Nephron (organoid): ENCODE measurements around the gene TLR2.
A peak's percentile ranks its signal among the peaks of the same experiment; 100 is the strongest.

Experiments
- H3K27ac Mint-ChIP-seq, 3 experiments: 2 replicates each; pipeline ENCODE4 v1.8.0; 2020; ENCODE audit warnings: mixed read lengths in 3 of 3, mild to moderate bottlenecking in 2 of 3, moderate library complexity in 1 of 3
- H3K27me3 Mint-ChIP-seq: 2 replicates; pipeline ENCODE4 v1.8.0; 2021; ENCODE audit warnings: low read depth, mild to moderate bottlenecking, moderate library complexity, mixed read lengths
- H3K36me3 Mint-ChIP-seq: 2 replicates; pipeline ENCODE4 v1.8.0; 2020; ENCODE audit warnings: low read depth, mixed read lengths
- H3K4me1 Mint-ChIP-seq: 2 replicates; pipeline ENCODE4 v1.8.0; 2020; ENCODE audit warnings: mixed read lengths
- H3K4me3 Mint-ChIP-seq, 3 experiments: 2 replicates each; pipeline ENCODE4 v1.8.0; 2020; ENCODE audit warnings: mild to moderate bottlenecking in 3 of 3, mixed read lengths in 3 of 3, moderate library complexity in 2 of 3
- H3K9me3 Mint-ChIP-seq: 2 replicates; pipeline ENCODE4 v1.8.0; 2020; ENCODE audit warnings: mixed read lengths
- CTCF ChIP-seq, 3 experiments: fragments of 200-600 bp; sonication (generic); IDR thresholded peaks; one replicate each; pipeline ENCODE4 v1.5.0; 2021; ENCODE audit warnings: antibody characterized with exemption in 3 of 3; ENCODE audit not compliant: unreplicated experiment in 3 of 3

The TLR2 gene

GRCh38 chr4:153638999-153639398, 45.1 kb upstream of the TLR2 start:
- H3K36me3 Mint-ChIP-seq = peaks cover 38% of the 10 kb centered on the region
- H3K9me3 Mint-ChIP-seq = no peaks in the 10 kb centered on the region
- no peak for TF ChIP-seq CTCF (IDR thresholded peaks at IDR 0.05; ENCODE audit: unreplicated experiment in 3 of 3)
- no peaks in the 10 kb centered on the region for H3K4me1 Mint-ChIP-seq
- no peak overlapping the region for H3K27ac Mint-ChIP-seq
- H3K4me3 Mint-ChIP-seq = no peak overlapping the region
- H3K27me3 Mint-ChIP-seq = no peaks in the 10 kb centered on the region

GRCh38 chr4:153639833-153640802, 44.0 kb upstream of the TLR2 start:
- Mint-ChIP-seq H3K4me3 (no peak overlapping the region), H3K27ac (peak overlapping the region in 2 of 3 experiments; percentile 41 to 48), H3K4me1 (no peaks in the 10 kb centered on the region), H3K27me3 (no peaks in the 10 kb centered on the region), H3K9me3 (peaks cover 2% of the 10 kb centered on the region), H3K36me3 (peaks cover 28% of the 10 kb centered on the region)
- no peak for TF ChIP-seq CTCF (IDR thresholded peaks at IDR 0.05; ENCODE audit: unreplicated experiment in 3 of 3)

GRCh38 chr4:153641532-153641931, 42.5 kb upstream of the TLR2 start:
- peaks cover 13% of the 10 kb centered on the region for H3K36me3 Mint-ChIP-seq
- H3K4me3 Mint-ChIP-seq = no peak overlapping the region
- H3K9me3 Mint-ChIP-seq = peaks cover 5% of the 10 kb centered on the region
- H3K27me3 Mint-ChIP-seq = no peaks in the 10 kb centered on the region
- no peaks in the 10 kb centered on the region for H3K4me1 Mint-ChIP-seq
- no peak overlapping the region for H3K27ac Mint-ChIP-seq
- no peak for TF ChIP-seq CTCF (IDR thresholded peaks at IDR 0.05; ENCODE audit: unreplicated experiment in 3 of 3)

- Mint-ChIP-seq H3K27ac (no peak overlapping the region), H3K27me3 (peaks cover 4% of the 10 kb centered on the region), H3K36me3 (no peaks in the 10 kb centered on the region), H3K4me3 (no peak overlapping the region), H3K9me3 (peaks cover 5% of the 10 kb centered on the region), H3K4me1 (no peaks in the 10 kb centered on the region)
- TF ChIP-seq CTCF (IDR thresholded peaks at IDR 0.05; ENCODE audit: unreplicated experiment in 3 of 3) = peak; percentile 41 to 62 (median 50)
Observed at GRCh38 chr4:153643406-153644383, 40.4 kb upstream of the TLR2 start.

GRCh38 chr4:153645183-153645582, 38.9 kb upstream of the TLR2 start:
- TF ChIP-seq CTCF (IDR thresholded peaks at IDR 0.05; ENCODE audit: unreplicated experiment in 3 of 3) = peak in 1 of 3 experiments; percentile 7

More at GRCh38 chr4:153645183-153645582, 38.9 kb upstream of the TLR2 start:
- no peak overlapping the region for H3K27ac Mint-ChIP-seq
- H3K4me3 Mint-ChIP-seq = no peak overlapping the region
- H3K9me3 Mint-ChIP-seq = peaks cover 5% of the 10 kb centered on the region
- no peaks in the 10 kb centered on the region for H3K4me1 Mint-ChIP-seq
- H3K27me3 Mint-ChIP-seq = peaks cover 4% of the 10 kb centered on the region
- no peaks in the 10 kb centered on the region for H3K36me3 Mint-ChIP-seq
